Ishikawa (cell line): ENCODE results near the gene NXNL2.

Source experiments
- CEBPB ChIP-seq: IDR thresholded peaks from 2 replicates; pipeline ENCODE4 v1.6.1; 2012
- CREB1 ChIP-seq: IDR thresholded peaks from 2 replicates; pipeline ENCODE4 v1.6.1; 2012; ENCODE audit warnings: low read depth
- EGR1 ChIP-seq: IDR thresholded peaks from 2 replicates; pipeline ENCODE4 v1.6.1; 2012
- EP300 ChIP-seq: IDR thresholded peaks from 2 replicates; pipeline ENCODE4 v1.6.1; 2012; ENCODE audit warnings: borderline replicate concordance
- FOXM1 ChIP-seq: IDR thresholded peaks from 2 replicates; pipeline ENCODE4 v1.6.1; 2012; ENCODE audit warnings: low read depth, borderline replicate concordance
- NFIC ChIP-seq: IDR thresholded peaks from 2 replicates; pipeline ENCODE4 v1.6.1; 2012
- RAD21 ChIP-seq: IDR thresholded peaks from 2 replicates; pipeline ENCODE4 v1.6.1; 2012; ENCODE audit warnings: low read depth
- TAF1 ChIP-seq: IDR thresholded peaks from 2 replicates; pipeline ENCODE4 v1.6.1; 2012; ENCODE audit warnings: low read depth, mild to moderate bottlenecking
- TCF12 ChIP-seq: IDR thresholded peaks from 2 replicates; pipeline ENCODE4 v1.6.1; 2012; ENCODE audit warnings: low read depth
- TEAD4 ChIP-seq: IDR thresholded peaks from 2 replicates; pipeline ENCODE4 v1.6.1; 2012
- YY1 ChIP-seq: IDR thresholded peaks from 2 replicates; pipeline ENCODE4 v1.6.1; 2012; ENCODE audit warnings: low read depth
- ZBTB7A ChIP-seq: IDR thresholded peaks from 2 replicates; pipeline ENCODE4 v1.6.1; 2012; ENCODE audit warnings: low read depth
- TF ChIP-seq, protein P1 (sequence below): IDR thresholded peaks from 2 replicates; pipeline ENCODE4 v1.6.1; 2012
- TF ChIP-seq, protein P2 (sequence below): IDR thresholded peaks from 2 replicates; pipeline ENCODE4 v1.6.1; 2012
- TF ChIP-seq, protein P3 (sequence below): IDR thresholded peaks from 2 replicates; pipeline ENCODE4 v1.6.1; 2012; ENCODE audit warnings: low read depth, mild to moderate bottlenecking

The NXNL2 gene

DNA sequence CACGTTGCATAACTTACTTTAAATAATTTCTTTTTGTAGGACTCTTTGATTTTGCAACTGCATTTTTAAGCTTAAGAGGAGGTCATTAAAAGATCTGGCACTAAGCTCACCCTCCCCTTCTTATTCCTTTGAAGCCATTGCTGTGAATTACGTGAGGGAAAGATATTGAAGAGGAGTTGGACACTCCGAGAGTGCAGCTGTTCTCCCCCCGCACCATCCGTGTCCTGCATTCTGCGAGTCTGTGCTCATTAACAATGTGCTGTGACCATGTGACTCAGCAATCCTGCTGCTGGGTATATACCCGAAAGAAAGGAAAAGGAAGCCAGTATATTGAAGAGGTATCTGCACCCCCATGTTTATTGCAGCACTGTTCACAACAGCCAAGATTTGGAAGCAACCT lies 40.0 kb downstream of the NXNL2 start:
- TF ChIP-seq, protein P1, sequence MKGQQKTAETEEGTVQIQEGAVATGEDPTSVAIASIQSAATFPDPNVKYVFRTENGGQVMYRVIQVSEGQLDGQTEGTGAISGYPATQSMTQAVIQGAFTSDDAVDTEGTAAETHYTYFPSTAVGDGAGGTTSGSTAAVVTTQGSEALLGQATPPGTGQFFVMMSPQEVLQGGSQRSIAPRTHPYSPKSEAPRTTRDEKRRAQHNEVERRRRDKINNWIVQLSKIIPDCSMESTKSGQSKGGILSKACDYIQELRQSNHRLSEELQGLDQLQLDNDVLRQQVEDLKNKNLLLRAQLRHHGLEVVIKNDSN = peak; percentile 13; the same call in 1 of the 2 replicates
- TF ChIP-seq CEBPB (no peak), NFIC (no peak), FOXM1 (no peak)

DNA sequence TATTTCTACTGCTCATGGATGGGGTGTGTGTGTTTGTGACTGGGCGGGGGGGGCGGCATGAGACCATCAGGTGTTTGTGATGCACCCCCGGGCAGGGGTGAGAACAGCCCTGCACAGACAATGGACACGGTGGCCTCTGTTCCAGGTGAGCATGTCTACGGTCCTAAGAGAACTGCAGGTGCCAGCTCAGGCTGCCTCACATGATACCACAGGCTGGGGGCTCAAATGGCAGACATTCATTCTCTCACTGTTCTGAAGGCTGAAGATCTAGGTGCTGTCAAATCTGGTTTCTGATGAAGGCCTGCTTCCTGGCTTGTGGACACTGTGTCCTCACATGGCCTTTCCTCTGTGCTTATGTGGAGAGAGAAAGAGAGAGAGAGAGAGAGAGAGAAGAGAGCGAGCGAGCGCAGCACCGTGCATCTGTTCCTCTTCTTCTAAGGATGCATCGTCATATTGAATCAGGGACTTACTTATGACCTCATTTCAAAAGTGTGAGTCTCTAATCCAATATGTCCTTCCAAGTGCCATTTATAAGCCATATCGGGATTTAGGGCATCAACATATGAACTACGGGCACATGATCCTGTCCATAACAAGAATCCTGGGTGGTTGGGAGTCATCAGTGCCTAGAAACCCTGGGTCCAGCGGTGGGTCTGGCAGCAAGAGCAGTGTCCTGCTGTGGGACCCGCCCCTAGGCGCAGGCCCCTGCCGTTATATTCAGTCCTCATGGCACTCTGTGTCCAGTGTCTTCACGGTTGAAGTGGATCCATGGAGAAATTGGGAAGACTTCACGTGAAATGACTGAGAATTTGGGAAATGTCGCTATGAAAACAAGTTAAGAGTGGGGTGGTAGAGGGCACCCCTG lies 42.5 kb downstream of the NXNL2 start:
- TF ChIP-seq, protein P1 = no peak
- TF ChIP-seq RAD21 = no peak
- TF ChIP-seq TEAD4 = no peak
- no peak for TF ChIP-seq YY1
- no peak for TF ChIP-seq NFIC
- TF ChIP-seq FOXM1 = no peak
- TF ChIP-seq EP300 = no peak
- TF ChIP-seq EGR1 = no peak
- TF ChIP-seq CREB1 = no peak
- TF ChIP-seq, protein P2, sequence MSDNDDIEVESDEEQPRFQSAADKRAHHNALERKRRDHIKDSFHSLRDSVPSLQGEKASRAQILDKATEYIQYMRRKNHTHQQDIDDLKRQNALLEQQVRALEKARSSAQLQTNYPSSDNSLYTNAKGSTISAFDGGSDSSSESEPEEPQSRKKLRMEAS = no peak
- no peak for TF ChIP-seq ZBTB7A
- TF ChIP-seq TAF1 = no peak
- no peak for TF ChIP-seq TCF12
- TF ChIP-seq CEBPB = no peak

DNA sequence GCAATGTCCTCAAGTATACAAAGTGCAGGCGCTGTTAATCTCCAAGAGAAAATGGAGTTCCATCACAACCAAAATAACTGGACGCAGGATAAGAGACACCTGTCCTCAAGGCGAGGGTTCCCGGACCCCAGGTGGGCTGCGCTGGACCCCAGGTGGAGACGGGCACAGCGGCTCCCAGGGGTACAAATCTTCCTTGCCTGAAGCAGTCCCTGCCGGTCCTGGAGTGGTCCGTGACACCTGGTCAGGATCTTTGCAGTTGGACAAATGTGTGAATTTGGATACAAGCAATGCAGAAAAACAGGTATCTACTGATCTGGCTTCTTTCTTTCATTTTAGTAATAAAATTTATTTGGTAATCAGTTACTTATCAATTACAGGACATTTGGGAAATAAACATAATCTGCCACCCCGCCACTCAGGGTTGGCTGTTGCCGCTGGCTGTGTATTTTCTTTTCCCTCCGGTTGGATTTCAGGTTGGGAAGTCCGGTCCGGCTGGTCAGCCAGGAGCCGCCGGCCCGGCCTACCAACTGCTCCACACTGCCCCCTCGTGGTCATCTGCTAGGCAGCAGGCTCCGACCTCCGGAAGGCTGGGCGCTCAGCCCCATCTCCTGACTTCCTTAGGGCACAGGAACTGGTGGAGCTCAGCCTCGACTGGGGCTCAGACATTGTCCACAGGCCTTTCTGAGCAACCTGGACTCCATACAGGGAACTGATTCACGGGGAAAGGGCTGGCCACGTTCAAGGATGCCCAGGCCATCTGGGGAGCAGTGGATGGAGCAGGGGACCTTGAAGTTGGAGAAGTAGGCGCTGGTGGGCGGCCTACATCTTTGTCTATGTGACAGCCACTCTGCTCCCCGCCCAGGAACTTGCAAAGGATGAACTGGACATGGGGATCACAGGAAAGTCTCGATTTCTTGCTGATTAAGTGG lies 43.4 kb downstream of the NXNL2 start:
- TF ChIP-seq, protein P3, sequence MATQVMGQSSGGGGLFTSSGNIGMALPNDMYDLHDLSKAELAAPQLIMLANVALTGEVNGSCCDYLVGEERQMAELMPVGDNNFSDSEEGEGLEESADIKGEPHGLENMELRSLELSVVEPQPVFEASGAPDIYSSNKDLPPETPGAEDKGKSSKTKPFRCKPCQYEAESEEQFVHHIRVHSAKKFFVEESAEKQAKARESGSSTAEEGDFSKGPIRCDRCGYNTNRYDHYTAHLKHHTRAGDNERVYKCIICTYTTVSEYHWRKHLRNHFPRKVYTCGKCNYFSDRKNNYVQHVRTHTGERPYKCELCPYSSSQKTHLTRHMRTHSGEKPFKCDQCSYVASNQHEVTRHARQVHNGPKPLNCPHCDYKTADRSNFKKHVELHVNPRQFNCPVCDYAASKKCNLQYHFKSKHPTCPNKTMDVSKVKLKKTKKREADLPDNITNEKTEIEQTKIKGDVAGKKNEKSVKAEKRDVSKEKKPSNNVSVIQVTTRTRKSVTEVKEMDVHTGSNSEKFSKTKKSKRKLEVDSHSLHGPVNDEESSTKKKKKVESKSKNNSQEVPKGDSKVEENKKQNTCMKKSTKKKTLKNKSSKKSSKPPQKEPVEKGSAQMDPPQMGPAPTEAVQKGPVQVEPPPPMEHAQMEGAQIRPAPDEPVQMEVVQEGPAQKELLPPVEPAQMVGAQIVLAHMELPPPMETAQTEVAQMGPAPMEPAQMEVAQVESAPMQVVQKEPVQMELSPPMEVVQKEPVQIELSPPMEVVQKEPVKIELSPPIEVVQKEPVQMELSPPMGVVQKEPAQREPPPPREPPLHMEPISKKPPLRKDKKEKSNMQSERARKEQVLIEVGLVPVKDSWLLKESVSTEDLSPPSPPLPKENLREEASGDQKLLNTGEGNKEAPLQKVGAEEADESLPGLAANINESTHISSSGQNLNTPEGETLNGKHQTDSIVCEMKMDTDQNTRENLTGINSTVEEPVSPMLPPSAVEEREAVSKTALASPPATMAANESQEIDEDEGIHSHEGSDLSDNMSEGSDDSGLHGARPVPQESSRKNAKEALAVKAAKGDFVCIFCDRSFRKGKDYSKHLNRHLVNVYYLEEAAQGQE = no peak
- TF ChIP-seq ZBTB7A (no peak), CEBPB (no peak), RAD21 (peak; percentile 93)

DNA sequence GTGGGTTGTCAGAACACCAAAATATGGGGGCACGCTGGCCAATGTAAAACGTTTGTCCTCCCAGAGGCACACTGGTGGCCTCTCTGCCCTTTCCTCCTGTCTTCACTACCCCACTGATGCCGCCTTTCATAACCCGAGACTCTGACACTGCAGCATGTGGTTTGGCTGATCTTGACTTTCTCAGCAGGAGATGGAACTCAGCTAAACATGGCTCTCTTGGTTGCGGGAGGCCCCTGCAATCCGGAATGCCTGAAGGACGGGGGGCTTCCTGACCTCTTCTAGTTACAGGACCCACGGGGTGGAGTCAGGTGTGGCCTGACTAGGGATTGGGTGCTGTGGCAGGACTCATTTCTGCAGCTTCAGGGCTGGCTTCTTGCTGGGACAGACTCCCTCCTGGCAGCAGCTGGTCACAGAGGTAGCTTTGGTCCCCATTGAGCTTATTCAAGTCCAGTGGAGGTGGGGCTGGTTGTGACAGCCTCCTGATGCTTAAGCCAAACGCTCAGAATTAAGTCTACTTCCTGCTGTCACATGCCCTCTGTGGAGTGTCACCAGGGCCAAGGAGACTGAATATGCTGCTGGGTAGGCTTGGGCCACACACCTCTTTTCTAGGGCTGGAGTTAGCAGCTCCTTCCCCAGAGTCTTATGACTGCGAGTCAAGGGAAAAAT lies 44.2 kb downstream of the NXNL2 start:
- no peak for TF ChIP-seq CREB1
- TF ChIP-seq YY1 = no peak
- TF ChIP-seq, protein P1 = no peak
- TF ChIP-seq EP300 = no peak
- TF ChIP-seq CEBPB = no peak
- TF ChIP-seq, protein P2 = no peak
- TF ChIP-seq NFIC = no peak
- TF ChIP-seq, protein P3 = no peak
- TF ChIP-seq TCF12 = no peak
- no peak for TF ChIP-seq TAF1

DNA sequence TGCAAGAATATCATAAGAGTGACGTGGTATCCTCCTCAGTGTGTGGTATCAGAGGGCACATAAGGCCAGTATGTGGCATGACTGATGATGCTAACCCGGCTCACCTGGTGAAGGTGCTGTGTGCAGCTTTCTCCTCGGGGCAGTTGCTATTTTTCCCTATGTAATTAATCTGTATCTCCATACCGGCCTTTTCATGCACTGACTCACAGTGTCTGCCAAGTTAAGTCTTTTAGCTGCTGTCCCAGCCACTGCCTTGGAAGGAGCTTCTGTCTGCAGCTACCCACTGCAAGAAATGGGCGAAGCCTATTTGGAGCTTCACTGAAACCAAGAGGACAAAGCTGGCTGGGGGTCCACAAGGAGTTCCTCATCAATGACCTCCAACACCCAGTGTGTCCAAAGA lies 46.0 kb downstream of the NXNL2 start:
- TF ChIP-seq, protein P1 = no peak
- TF ChIP-seq TCF12 = no peak
- no peak for TF ChIP-seq TAF1
- TF ChIP-seq CEBPB = no peak
- no peak for TF ChIP-seq EGR1
- no peak for TF ChIP-seq EP300
- no peak for TF ChIP-seq ZBTB7A
- TF ChIP-seq, protein P3 = no peak
- no peak for TF ChIP-seq RAD21
- TF ChIP-seq YY1 = no peak
- TF ChIP-seq FOXM1 = no peak
- TF ChIP-seq, protein P2 = no peak
- no peak for TF ChIP-seq TEAD4
- no peak for TF ChIP-seq NFIC
- TF ChIP-seq CREB1 = no peak
